ENCODE data around the gene ZNF830. TPM values are rescaled to one million over a fixed set of nuclear protein-coding genes. Genes with fewer than 3 reads are reported as not detected.

The ZNF830 gene
- total RNA-seq, 2 experiments from 2014 or later: 25.2 to 25.4 TPM

DNA sequence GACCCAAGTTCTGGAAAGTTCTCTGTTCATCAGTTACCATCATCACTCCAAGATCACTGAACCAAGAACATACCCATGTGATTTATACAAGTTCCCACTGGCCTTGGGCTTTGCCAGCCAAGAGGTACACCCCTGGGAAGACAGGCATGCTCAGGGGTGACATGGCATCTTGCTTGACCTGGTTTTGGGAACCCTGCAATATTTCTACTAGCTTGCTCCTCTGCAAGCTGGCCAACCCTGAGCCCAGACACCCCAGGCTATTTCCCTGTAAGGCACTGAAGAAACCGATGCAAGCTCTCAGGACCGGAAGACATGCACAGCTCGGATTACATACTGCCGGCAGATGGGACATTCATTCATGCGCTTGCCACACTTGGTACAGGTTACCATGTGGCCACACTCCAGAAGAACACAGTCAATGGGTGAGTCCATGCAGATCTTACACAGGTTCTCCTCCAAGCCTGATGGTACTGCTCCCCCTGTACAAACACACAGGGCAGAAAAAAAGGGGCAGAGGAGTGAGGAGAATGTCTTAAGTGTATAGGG is 50.4 kb downstream of the ZNF830 start:
- ChIA-PET CTCF (interaction anchor here (2.9 kb wide), 1 partner anchor 52 kb away, joined by 10 read pairs; the partner anchor contains the start of gene RFFL), POLR2A (interaction anchor here (1.1 to 3.2 kb wide), 2 partner anchors 11 to 51 kb away, joined by 3 to 24 read pairs; no protein-coding TSS in a partner anchor)
- peaks cover 76% of the 10 kb centered on the region for H3K36me3 Mint-ChIP-seq (ENCODE audit: low read depth)
- no peaks in the 10 kb centered on the region for H3K9me3 Mint-ChIP-seq
- H3K4me3 Mint-ChIP-seq: no peak overlapping the region
- H3K27ac Mint-ChIP-seq: no peak overlapping the region
- H3K4me1 Mint-ChIP-seq: no peaks in the 10 kb centered on the region
- DNase-seq: no peak
- no peaks in the 10 kb centered on the region for H3K27me3 Mint-ChIP-seq

Other genes starting within 250 kb of the ZNF830 start
- gene CCT6B, start 80 bp upstream of the ZNF830 start, total RNA-seq: 1 to 10 TPM; 1.5 to 1.9 TPM
- 10 to 100 TPM; 35.0 to 38.3 TPM for gene LIG3, start 19.0 kb downstream of the ZNF830 start, total RNA-seq
- gene RFFL, start 102.2 kb downstream of the ZNF830 start, total RNA-seq: 10 to 100 TPM; 47.3 to 53.9 TPM
- 10 to 100 TPM; 25.6 to 25.9 TPM for gene RAD51D, start 158.3 kb downstream of the ZNF830 start, total RNA-seq
- gene FNDC8, start 160.1 kb downstream of the ZNF830 start, total RNA-seq: not detected
- gene NLE1, start 180.8 kb downstream of the ZNF830 start, total RNA-seq: 10 to 100 TPM; 13.4 to 14.0 TPM
- under 1 TPM; 0.18 to 0.25 TPM for gene UNC45B, start 186.3 kb downstream of the ZNF830 start, total RNA-seq
- gene SLC35G3, start 232.9 kb downstream of the ZNF830 start, total RNA-seq: not detected